ENCODE data around the gene SOX6.
A peak's percentile ranks its signal among the peaks of the same experiment; 100 is the strongest.

Gene SOX6

DNA sequence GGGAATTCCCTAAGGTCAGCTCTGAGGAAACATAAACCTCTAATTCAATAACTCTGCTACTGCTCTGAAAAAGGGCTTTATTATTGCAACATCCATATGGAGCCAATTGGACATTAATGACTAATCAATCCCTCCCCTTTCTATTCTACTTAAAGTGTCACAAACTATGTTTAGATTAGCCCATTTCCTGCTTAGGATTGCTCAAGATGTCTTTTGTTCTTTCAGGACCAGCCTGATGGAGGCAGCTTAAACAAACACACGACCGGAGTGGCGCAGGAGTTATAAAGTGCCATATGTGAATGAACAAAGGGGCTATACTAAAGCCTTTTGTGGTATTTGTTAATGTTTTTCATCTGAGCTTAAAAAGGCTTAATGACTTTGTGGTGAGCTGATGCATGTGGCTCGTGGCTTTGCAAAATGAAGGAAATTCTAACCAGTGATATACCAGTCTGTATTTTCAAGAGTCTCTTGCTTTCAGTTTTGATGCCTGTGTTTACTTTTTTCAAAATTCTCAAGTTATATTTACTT is 354.4 kb downstream of the SOX6 start:
- H3K27ac Mint-ChIP-seq = peak overlapping the region; percentile 69 to 84 (median 74)
- no peaks in the 10 kb centered on the region for H3K9me3 Mint-ChIP-seq
- no peak overlapping the region for H3K4me3 Mint-ChIP-seq
- peaks cover 5% of the 10 kb centered on the region for H3K36me3 Mint-ChIP-seq (ENCODE audit: low read depth)
- TF ChIP-seq, protein P1, sequence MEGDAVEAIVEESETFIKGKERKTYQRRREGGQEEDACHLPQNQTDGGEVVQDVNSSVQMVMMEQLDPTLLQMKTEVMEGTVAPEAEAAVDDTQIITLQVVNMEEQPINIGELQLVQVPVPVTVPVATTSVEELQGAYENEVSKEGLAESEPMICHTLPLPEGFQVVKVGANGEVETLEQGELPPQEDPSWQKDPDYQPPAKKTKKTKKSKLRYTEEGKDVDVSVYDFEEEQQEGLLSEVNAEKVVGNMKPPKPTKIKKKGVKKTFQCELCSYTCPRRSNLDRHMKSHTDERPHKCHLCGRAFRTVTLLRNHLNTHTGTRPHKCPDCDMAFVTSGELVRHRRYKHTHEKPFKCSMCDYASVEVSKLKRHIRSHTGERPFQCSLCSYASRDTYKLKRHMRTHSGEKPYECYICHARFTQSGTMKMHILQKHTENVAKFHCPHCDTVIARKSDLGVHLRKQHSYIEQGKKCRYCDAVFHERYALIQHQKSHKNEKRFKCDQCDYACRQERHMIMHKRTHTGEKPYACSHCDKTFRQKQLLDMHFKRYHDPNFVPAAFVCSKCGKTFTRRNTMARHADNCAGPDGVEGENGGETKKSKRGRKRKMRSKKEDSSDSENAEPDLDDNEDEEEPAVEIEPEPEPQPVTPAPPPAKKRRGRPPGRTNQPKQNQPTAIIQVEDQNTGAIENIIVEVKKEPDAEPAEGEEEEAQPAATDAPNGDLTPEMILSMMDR (IDR thresholded peaks at IDR 0.05; ENCODE audit: unreplicated experiment in 3 of 3) = no peak
- peaks cover 26% of the 10 kb centered on the region for H3K4me1 Mint-ChIP-seq
- H3K27me3 Mint-ChIP-seq (ENCODE audit: low read depth) = no peaks in the 10 kb centered on the region

DNA sequence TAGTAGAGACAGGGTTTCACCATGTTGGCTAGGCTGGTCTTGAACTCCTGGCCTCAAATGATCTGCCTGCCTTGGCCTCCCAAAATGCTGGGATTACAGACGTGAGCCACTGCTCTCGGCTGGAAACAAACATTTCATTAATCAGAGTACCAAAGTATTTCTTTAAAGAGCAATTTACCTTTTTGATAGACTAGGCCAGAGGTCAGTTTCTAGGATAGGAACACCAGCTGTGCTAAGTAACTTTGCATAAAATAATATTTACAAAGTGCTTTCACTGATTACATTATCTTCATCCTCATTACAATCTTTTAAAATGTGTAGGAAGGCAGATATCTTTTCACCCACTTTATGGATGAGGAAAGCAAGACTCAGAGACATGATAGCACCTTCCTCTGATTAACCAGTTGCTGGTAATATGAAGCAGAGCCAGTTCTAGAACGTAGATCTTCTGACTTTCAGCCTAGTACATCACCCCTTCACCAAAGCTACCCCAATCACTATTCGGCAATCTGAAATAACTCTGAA is 355.2 kb downstream of the SOX6 start:
- Mint-ChIP-seq H3K4me1 (peaks cover 26% of the 10 kb centered on the region), H3K4me3 (no peak overlapping the region), H3K27ac (peak overlapping the region; percentile 69 to 84 (median 74)), H3K9me3 (peaks cover 2% of the 10 kb centered on the region), H3K36me3 (ENCODE audit: low read depth) (no peaks in the 10 kb centered on the region), H3K27me3 (ENCODE audit: low read depth) (no peaks in the 10 kb centered on the region)
- TF ChIP-seq, protein P1 (IDR thresholded peaks at IDR 0.05; ENCODE audit: unreplicated experiment in 3 of 3) = no peak

DNA sequence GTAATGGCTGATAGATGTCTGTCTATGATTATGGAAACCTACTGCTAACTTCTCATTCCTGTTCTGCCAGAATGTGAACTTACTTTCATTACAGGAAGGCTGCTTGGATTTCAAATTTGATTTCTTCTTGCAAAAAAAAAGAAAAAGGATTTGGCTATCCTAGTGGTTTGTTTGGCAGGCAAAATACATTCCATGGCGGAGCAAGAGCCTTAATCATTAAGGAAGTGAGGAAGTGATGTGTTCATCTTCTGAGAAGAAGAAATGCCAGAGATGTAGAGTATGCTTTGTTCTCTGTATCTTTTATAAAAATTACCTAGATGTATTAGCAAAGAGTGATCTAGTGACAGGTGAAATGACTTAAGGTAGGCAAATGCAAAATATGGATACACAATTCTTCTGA is 356.3 kb downstream of the SOX6 start:
- TF ChIP-seq, protein P1 (IDR thresholded peaks at IDR 0.05; ENCODE audit: unreplicated experiment in 3 of 3) = no peak
- H3K27ac Mint-ChIP-seq = peak overlapping the region in 2 of 3 experiments; percentile 12 to 44
- peaks cover 2% of the 10 kb centered on the region for H3K9me3 Mint-ChIP-seq
- peaks cover 26% of the 10 kb centered on the region for H3K4me1 Mint-ChIP-seq
- H3K36me3 Mint-ChIP-seq (ENCODE audit: low read depth) = peaks cover 5% of the 10 kb centered on the region
- no peak overlapping the region for H3K4me3 Mint-ChIP-seq
- no peaks in the 10 kb centered on the region for H3K27me3 Mint-ChIP-seq (ENCODE audit: low read depth)

- no peaks in the 10 kb centered on the region for H3K27me3 Mint-ChIP-seq (ENCODE audit: low read depth)
Measured at GRCh38 chr11:15993345-15993744, 363.0 kb downstream of the SOX6 start.

DNA sequence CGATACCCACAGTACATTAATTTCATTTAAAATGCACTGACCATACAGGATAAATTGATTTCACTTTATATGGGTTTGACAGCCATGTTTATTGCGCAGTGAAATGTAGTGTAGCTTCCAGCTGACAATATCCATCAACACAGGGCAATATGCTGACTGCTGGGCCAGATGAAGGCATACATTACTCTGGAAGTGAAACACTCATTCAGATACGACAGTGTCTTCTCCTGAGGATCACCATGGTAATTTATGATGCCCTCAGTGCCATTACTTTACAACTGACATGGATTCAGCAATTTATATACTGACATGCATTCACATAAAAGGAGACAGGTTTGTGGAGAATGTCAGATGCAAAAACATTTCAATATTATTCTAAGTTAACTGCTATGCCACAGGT is 365.1 kb downstream of the SOX6 start:
- TF ChIP-seq, protein P1 (IDR thresholded peaks at IDR 0.05; ENCODE audit: unreplicated experiment in 3 of 3) = no peak
- Mint-ChIP-seq H3K4me3 (no peak overlapping the region), H3K27ac (no peak overlapping the region), H3K4me1 (peaks cover 58% of the 10 kb centered on the region), H3K36me3 (ENCODE audit: low read depth) (peaks cover 7% of the 10 kb centered on the region), H3K9me3 (no peaks in the 10 kb centered on the region), H3K27me3 (ENCODE audit: low read depth) (no peaks in the 10 kb centered on the region)

More at GRCh38 chr11:15993345-15993744, 363.0 kb downstream of the SOX6 start:
- TF ChIP-seq, protein P1 (IDR thresholded peaks at IDR 0.05; ENCODE audit: unreplicated experiment in 3 of 3) = no peak
- Mint-ChIP-seq H3K9me3 (peaks cover 2% of the 10 kb centered on the region), H3K4me1 (peaks cover 46% of the 10 kb centered on the region), H3K36me3 (ENCODE audit: low read depth) (peaks cover 5% of the 10 kb centered on the region), H3K27ac (peak overlapping the region in 2 of 3 experiments; percentile 6 to 34), H3K4me3 (no peak overlapping the region)

DNA sequence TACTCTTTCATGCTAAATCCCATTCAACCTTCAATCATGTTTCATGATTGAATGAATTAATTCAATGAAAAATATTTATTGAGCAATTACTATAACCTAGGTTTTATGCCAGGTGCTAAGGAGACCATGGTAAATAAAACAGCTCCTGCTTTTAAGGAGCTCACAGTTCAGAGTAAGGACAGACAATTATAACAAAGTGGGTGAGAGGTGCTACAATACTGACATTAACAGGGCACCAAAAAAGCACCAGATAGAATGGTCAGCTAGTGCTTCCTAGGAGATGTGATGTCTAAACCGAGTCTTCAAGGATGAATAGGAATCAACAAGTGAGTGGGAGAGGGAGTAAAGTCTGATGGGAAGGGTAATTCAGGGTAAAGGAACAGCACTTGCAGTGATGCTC is 366.7 kb downstream of the SOX6 start:
- no peaks in the 10 kb centered on the region for H3K9me3 Mint-ChIP-seq
- H3K27ac Mint-ChIP-seq = no peak overlapping the region
- peaks cover 71% of the 10 kb centered on the region for H3K4me1 Mint-ChIP-seq
- H3K4me3 Mint-ChIP-seq = no peak overlapping the region
- no peaks in the 10 kb centered on the region for H3K27me3 Mint-ChIP-seq (ENCODE audit: low read depth)
- TF ChIP-seq, protein P1 (IDR thresholded peaks at IDR 0.05; ENCODE audit: unreplicated experiment in 3 of 3) = no peak
- H3K36me3 Mint-ChIP-seq (ENCODE audit: low read depth) = peaks cover 9% of the 10 kb centered on the region
